NT2/D1 (cell line): Measurements from ENCODE around the gene RAD9A.

ENCODE experiments used
- DNase-seq: peaks from one replicate; pipeline ENCODE4 v3.0.0-alpha.2; 2011; ENCODE audit warnings: low read depth, low spot score
- H3K27me3 ChIP-seq: 2 replicates; pipeline ENCODE4 v1.6.0; 2011; ENCODE audit warnings: mild to moderate bottlenecking; ENCODE audit not compliant: insufficient read length, insufficient read depth
- H3K36me3 ChIP-seq: 2 replicates; pipeline ENCODE4 v1.6.1; 2011; ENCODE audit warnings: mild to moderate bottlenecking, low read length, mixed read lengths; ENCODE audit not compliant: insufficient read depth, insufficient read length
- H3K4me1 ChIP-seq: 2 replicates; pipeline ENCODE4 v1.5.1; 2011; ENCODE audit not compliant: insufficient read depth, insufficient read length
- H3K4me3 ChIP-seq: 2 replicates; pipeline ENCODE4 v1.5.1; 2011; ENCODE audit warnings: low read depth; ENCODE audit not compliant: insufficient read length
- H3K9ac ChIP-seq: 2 replicates; pipeline ENCODE4 v1.6.0; 2011; ENCODE audit warnings: low read depth; ENCODE audit not compliant: insufficient read length
- H3K9me3 ChIP-seq: 2 replicates; pipeline ENCODE4 v1.5.1; 2011; ENCODE audit warnings: mild to moderate bottlenecking, low read length; ENCODE audit not compliant: insufficient read depth
- SUZ12 ChIP-seq: IDR thresholded peaks from 2 replicates; pipeline ENCODE4 v1.6.1; 2011; ENCODE audit not compliant: insufficient read length, insufficient read depth; ENCODE audit errors: extremely low read depth
- YY1 ChIP-seq: IDR thresholded peaks from 2 replicates; pipeline ENCODE4 v1.6.1; 2011; ENCODE audit not compliant: insufficient read length, insufficient read depth
- ZNF274 ChIP-seq: IDR thresholded peaks from 2 replicates; pipeline ENCODE4 v1.6.1; 2011; ENCODE audit warnings: mild to moderate bottlenecking, low read depth, low read length

RAD9A gene

GRCh38 chr11:67373648-67374570 is 17.9 kb upstream of the RAD9A start:
- peak overlapping the region; percentile 62 for H3K4me3 ChIP-seq
- H3K9ac ChIP-seq = peak overlapping the region; percentile 87
- H3K36me3 ChIP-seq = peaks cover 10% of the 10 kb centered on the region
- peak; percentile 90 for DNase-seq
- TF ChIP-seq SUZ12 (no peak), YY1 (no peak), ZNF274 (no peak)
- no peaks in the 10 kb centered on the region for H3K9me3 ChIP-seq
- H3K27me3 ChIP-seq = peaks cover 27% of the 10 kb centered on the region
- peaks cover 46% of the 10 kb centered on the region for H3K4me1 ChIP-seq

DNA sequence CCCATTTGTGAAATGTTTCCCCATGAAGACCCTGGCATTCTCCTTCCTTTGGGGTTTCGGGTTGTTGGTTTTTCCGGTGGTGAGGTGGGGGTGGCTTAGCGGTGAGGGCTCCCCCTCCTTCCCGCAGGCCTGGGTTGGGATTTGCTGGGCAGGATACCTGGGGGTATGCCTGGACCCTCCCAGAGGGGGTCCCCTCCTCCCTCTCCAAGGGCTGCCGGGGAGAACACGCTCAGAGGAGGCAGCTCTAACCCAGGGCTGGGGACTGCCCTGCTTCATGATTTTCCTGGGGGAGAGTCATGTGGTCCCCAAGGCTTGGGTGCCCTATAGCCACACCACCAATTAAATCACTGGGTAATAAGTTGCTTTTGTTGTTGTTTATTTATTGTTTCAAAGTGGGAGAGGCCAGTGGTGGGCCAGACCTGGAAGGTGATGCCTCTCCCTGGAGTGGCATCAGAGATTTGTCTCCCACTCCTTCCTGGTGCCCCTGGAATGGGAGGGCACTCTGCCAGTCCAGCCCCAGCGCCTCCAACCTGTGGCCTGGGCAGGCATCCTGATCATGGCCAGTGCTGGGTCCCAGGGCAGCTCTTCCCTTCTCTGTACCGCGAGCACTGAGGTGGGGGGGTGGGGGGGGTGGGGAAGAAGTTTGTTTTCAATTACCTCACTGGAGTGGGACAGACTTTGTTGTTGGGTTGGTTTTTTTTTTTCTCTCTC is 17.1 kb upstream of the RAD9A start:
- peaks cover 21% of the 10 kb centered on the region for H3K27me3 ChIP-seq
- peak overlapping the region; percentile 62 for H3K4me3 ChIP-seq
- H3K36me3 ChIP-seq = peaks cover 4% of the 10 kb centered on the region
- DNase-seq = no peak
- H3K9me3 ChIP-seq = no peaks in the 10 kb centered on the region
- H3K9ac ChIP-seq = peak overlapping the region; percentile 87
- H3K4me1 ChIP-seq = peaks cover 54% of the 10 kb centered on the region
- TF ChIP-seq YY1 (no peak), ZNF274 (no peak)

DNA sequence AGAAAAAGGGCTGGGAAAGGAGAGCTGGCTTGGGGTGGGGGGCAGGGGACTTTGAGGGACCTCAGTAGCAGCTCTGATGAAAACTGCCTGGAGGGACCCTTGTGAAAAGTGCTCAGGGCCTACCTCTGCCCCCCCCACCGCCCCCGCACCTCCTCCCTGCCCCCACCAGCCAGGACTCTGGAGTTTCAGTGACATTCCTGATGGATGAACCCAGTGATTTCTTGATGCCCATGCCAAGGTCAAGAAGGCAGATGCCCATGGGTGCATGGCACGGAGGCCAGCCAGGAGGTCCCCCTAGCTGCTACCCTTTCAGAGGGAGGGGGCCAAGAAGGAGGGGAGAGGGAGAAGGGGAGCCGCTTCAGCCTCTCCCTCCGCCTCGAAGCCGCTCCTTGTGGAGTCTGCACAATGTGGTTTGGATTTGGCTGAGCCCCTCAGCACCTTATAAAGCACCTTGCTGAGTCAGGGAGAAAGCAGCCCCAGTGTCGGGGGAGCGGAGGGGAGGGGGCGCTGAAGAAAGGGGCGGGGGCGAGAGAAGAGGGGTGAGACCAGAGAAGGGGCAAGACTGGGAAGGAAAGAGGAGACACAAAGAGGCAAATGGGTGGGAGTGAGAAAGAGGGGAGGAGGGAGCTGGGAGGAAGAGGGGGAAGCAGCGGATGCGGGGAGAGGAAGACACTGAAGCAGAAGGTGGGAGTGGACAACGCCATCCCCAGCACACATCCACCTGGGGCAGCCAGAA is 16.3 kb upstream of the RAD9A start:
- Histone ChIP-seq H3K9me3 (no peaks in the 10 kb centered on the region), H3K27me3 (peaks cover 21% of the 10 kb centered on the region), H3K36me3 (peaks cover 4% of the 10 kb centered on the region), H3K4me1 (peaks cover 51% of the 10 kb centered on the region), H3K4me3 (peak overlapping the region; percentile 33), H3K9ac (peak overlapping the region; percentile 88)
- TF ChIP-seq SUZ12 (no peak), YY1 (no peak), ZNF274 (no peak)
- no peak for DNase-seq

GRCh38 chr11:67376063-67376820 is 15.5 kb upstream of the RAD9A start:
- H3K9me3 ChIP-seq = no peaks in the 10 kb centered on the region
- peaks cover 21% of the 10 kb centered on the region for H3K27me3 ChIP-seq
- TF ChIP-seq YY1 (no peak), ZNF274 (no peak), SUZ12 (no peak)
- DNase-seq = no peak
- H3K36me3 ChIP-seq = no peaks in the 10 kb centered on the region
- peak overlapping the region; percentile 19 for H3K4me3 ChIP-seq
- peaks cover 44% of the 10 kb centered on the region for H3K4me1 ChIP-seq
- H3K9ac ChIP-seq = peak overlapping the region; percentile 71

GRCh38 chr11:67376873-67377808 is 14.6 kb upstream of the RAD9A start:
- Histone ChIP-seq H3K9ac (no peak overlapping the region), H3K27me3 (peaks cover 18% of the 10 kb centered on the region), H3K36me3 (no peaks in the 10 kb centered on the region), H3K9me3 (no peaks in the 10 kb centered on the region), H3K4me1 (peaks cover 37% of the 10 kb centered on the region), H3K4me3 (no peak overlapping the region)
- DNase-seq = no peak
- TF ChIP-seq YY1 = no peak
- no peak for TF ChIP-seq ZNF274
- TF ChIP-seq SUZ12 = no peak

GRCh38 chr11:67378544-67378943 is 13.2 kb upstream of the RAD9A start:
- no peaks in the 10 kb centered on the region for H3K36me3 ChIP-seq
- peaks cover 18% of the 10 kb centered on the region for H3K27me3 ChIP-seq
- peaks cover 38% of the 10 kb centered on the region for H3K4me1 ChIP-seq

More at GRCh38 chr11:67378544-67378943, 13.2 kb upstream of the RAD9A start:
- H3K9me3 ChIP-seq = no peaks in the 10 kb centered on the region
- DNase-seq = no peak
- H3K4me3 ChIP-seq = no peak overlapping the region
- no peak for TF ChIP-seq YY1
- no peak for TF ChIP-seq ZNF274
- TF ChIP-seq SUZ12 = no peak
- peak overlapping the region; percentile 52 for H3K9ac ChIP-seq
